NCI-H774 (cell line): ENCODE measurements around the gene ETV6.

Experiments
- DNase-seq: peaks from one replicate; lab custom pipeline; 2025; lab: John Stamatoyannopoulos, UW

ETV6 gene

GRCh38 chr12:11830307-11830801 lies 180.9 kb downstream of the ETV6 start:
- DNase-seq, result no peak

GRCh38 chr12:11832093-11832492 lies 182.6 kb downstream of the ETV6 start:
- no peak for DNase-seq

GRCh38 chr12:11833174-11833895 lies 183.9 kb downstream of the ETV6 start:
- DNase-seq, result no peak

GRCh38 chr12:11834104-11834812 lies 184.8 kb downstream of the ETV6 start:
- no peak for DNase-seq

GRCh38 chr12:11834931-11835330 lies 185.5 kb downstream of the ETV6 start:
- no peak for DNase-seq

- no peak for DNase-seq
Observed at GRCh38 chr12:11836282-11837151, 187.0 kb downstream of the ETV6 start.

GRCh38 chr12:11837216-11837934 lies 187.9 kb downstream of the ETV6 start:
- DNase-seq, result no peak

GRCh38 chr12:11838403-11838802 lies 188.9 kb downstream of the ETV6 start:
- DNase-seq, result no peak

GRCh38 chr12:11839091-11839641 lies 189.7 kb downstream of the ETV6 start:
- peak; percentile 67 for DNase-seq

- DNase-seq, result no peak
Observed at GRCh38 chr12:11840366-11840765, 190.9 kb downstream of the ETV6 start.

- no peak for DNase-seq
Observed at GRCh38 chr12:11846488-11846887, 197.0 kb downstream of the ETV6 start.

GRCh38 chr12:11847539-11847938 lies 198.1 kb downstream of the ETV6 start:
- no peak for DNase-seq

- DNase-seq, result no peak
Observed at GRCh38 chr12:11849757-11850504, 200.5 kb downstream of the ETV6 start.

GRCh38 chr12:11853126-11853525 lies 203.7 kb downstream of the ETV6 start:
- DNase-seq, result peak; percentile 55

GRCh38 chr12:11854011-11854499 lies 204.6 kb downstream of the ETV6 start:
- DNase-seq, result no peak

GRCh38 chr12:11855983-11856374 lies 206.5 kb downstream of the ETV6 start:
- peak; percentile 72 for DNase-seq

GRCh38 chr12:11856971-11857370 lies 207.5 kb downstream of the ETV6 start:
- no peak for DNase-seq

GRCh38 chr12:11859705-11860425 lies 210.4 kb downstream of the ETV6 start:
- no peak for DNase-seq

GRCh38 chr12:11861155-11861863 lies 211.8 kb downstream of the ETV6 start:
- no peak for DNase-seq
